HepG2 (cell line): ENCODE data around the gene MEX3D. TPM values are rescaled to one million over a fixed set of nuclear protein-coding genes. Genes with fewer than 3 reads are reported as not detected.

Source experiments
- ATAC-seq: fragments of 200-7000 bp; cut with Tn5 transposase; 3 replicates; pipeline ENCODE4 v1.9.1; 2020; ENCODE audit warnings: mild to moderate bottlenecking, moderate library complexity
- BruUV-seq: library from RNA; stranded (reverse); fragments of 400-500 nt; replicated peaks from 2 replicates; lab custom pipeline; 2021; lab: Mats Ljungman, UMichigan
- CTCF ChIA-PET: fragments of 300-600 bp; formaldehyde crosslinking; extraction: SDS; loops from one replicate; lab custom pipeline; 2021; ENCODE audit warnings: low total read pairs, inconsistent platforms, low intra/inter-chr PET ratio; lab: Yijun Ruan, JAX
- POLR2A ChIA-PET: fragments of 350-600 bp; sonication (Branson Sonifier 250); formaldehyde crosslinking; loops from one replicate; lab custom pipeline; 2020; ENCODE audit warnings: antibody characterized with exemption, inconsistent platforms; lab: Yijun Ruan, JAX
- DNase-seq: peaks from one replicate; pipeline ENCODE4 v3.0.0-alpha.2; 2015; ENCODE audit warnings: low spot score
- FAIRE-seq: peaks from 3 replicates; lab custom pipeline; 2011; peaks lifted over from hg19 to GRCh38; lab: Jason Lieb, UNC
- H2AFZ ChIP-seq: one replicate; pipeline ENCODE4 v1.6.1; 2011; ENCODE audit warnings: low read length, inconsistent platforms
- H3K27ac ChIP-seq: fragments of 300-600 bp; 3 replicates; pipeline ENCODE4 v1.8.0; 2011; ENCODE audit warnings: mixed run types, mild to moderate bottlenecking, mixed read lengths, low read length, inconsistent platforms; ENCODE audit not compliant: insufficient read depth; ENCODE audit errors: extremely low read length
- H3K27me3 ChIP-seq, 2 experiments: fragments of 200-600 bp in 1 of 2; 2 replicates in 1 of 2; 3 replicates in 1 of 2; pipeline versions ENCODE4 v1.6.0 to v1.8.0; 2011; ENCODE audit warnings: low read length in 2 of 2, mild to moderate bottlenecking in 2 of 2, moderate library complexity in 2 of 2, inconsistent platforms in 1 of 2; ENCODE audit not compliant: insufficient read depth in 2 of 2, control insufficient read depth in 1 of 2
- H3K36me3 ChIP-seq, 2 experiments: fragments of 200-600 bp in 1 of 2; replicated peaks in 1 of 2; 2 replicates in 1 of 2; 3 replicates in 1 of 2; pipeline versions ENCODE4 v1.5.1 to v1.8.0; 2011; ENCODE audit warnings: low read length in 2 of 2, inconsistent platforms in 1 of 2; ENCODE audit not compliant: insufficient read depth in 2 of 2, control insufficient read depth in 1 of 2
- H3K4me1 ChIP-seq: 2 replicates; pipeline ENCODE4 v1.5.1; 2012; ENCODE audit warnings: low read length, inconsistent platforms; ENCODE audit not compliant: insufficient read depth
- H3K4me2 ChIP-seq: 2 replicates; pipeline ENCODE4 v1.6.0; 2011; ENCODE audit warnings: low read depth, low read length, inconsistent platforms
- H3K4me3 ChIP-seq, 3 experiments: fragments of 200-600 bp in 1 of 3; sonication (generic), shearing (Covaris generic) in 1 of 3; replicated peaks in 1 of 3; 2 replicates each; pipeline ENCODE4 v1.5.1; 2011 to 2016; ENCODE audit warnings: low read length in 3 of 3, inconsistent platforms in 2 of 3, low read depth in 2 of 3, mild to moderate bottlenecking in 2 of 3, control low read depth in 1 of 3, mixed read lengths in 1 of 3; ENCODE audit not compliant: insufficient read depth in 1 of 3
- H3K79me2 ChIP-seq: one replicate; pipeline ENCODE4 v1.6.1; 2011; ENCODE audit warnings: low read length, inconsistent platforms; ENCODE audit not compliant: insufficient read depth
- H3K9ac ChIP-seq: 2 replicates; pipeline ENCODE4 v1.6.0; 2011; ENCODE audit warnings: mild to moderate bottlenecking, low read depth, low read length, inconsistent platforms; ENCODE audit not compliant: insufficient read depth
- H3K9me3 ChIP-seq: 2 replicates; pipeline ENCODE4 v1.5.1; 2012; ENCODE audit warnings: mild to moderate bottlenecking, low read length
- H4K20me1 ChIP-seq: 2 replicates; pipeline ENCODE4 v1.6.0; 2011; ENCODE audit warnings: inconsistent platforms, mild to moderate bottlenecking, low read length, moderate library complexity; ENCODE audit not compliant: insufficient read depth
- AGO2 ChIP-seq: fragments of 200-400 bp; formaldehyde crosslinking; optimal IDR thresholded peaks from 2 replicates; pipeline ENCODE3; 2017; ENCODE audit warnings: mild to moderate bottlenecking, low read depth, low read length, moderate library complexity
- BRF2 ChIP-seq: sonication (generic); formaldehyde crosslinking; IDR thresholded peaks from 2 replicates; pipeline ENCODE4 v1.8.1; 2022; ENCODE audit warnings: mild to moderate bottlenecking, missing genetic modification reagents
- CREB1 ChIP-seq, 2 experiments: fragments of 450-650 bp in 1 of 2; IDR thresholded peaks; 2 replicates each; pipeline ENCODE4 v1.6.1; 2016 to 2017; ENCODE audit warnings: control low read depth in 1 of 2, mild to moderate bottlenecking in 1 of 2, missing compliant biosample characterization in 1 of 2, missing genetic modification characterization in 1 of 2
- ESRRA ChIP-seq: sonication (generic); formaldehyde crosslinking; IDR thresholded peaks from 2 replicates; pipeline ENCODE4 v1.5.1; 2020; ENCODE audit warnings: mild to moderate bottlenecking, low read depth, missing genetic modification reagents
- KLF16 ChIP-seq, 2 experiments: sonication (generic) in 1 of 2; formaldehyde crosslinking in 1 of 2; IDR thresholded peaks; 2 replicates each; pipeline versions ENCODE4 v1.6.1 to v1.8.0; 2016 to 2023; ENCODE audit warnings: missing genetic modification reagents in 2 of 2, missing compliant biosample characterization in 1 of 2
- NCOR1 ChIP-seq: fragments of 200-600 bp; sonication (generic); IDR thresholded peaks from 2 replicates; pipeline ENCODE4 v1.7.0; 2017; ENCODE audit warnings: antibody characterized with exemption, low read length, borderline replicate concordance
- RNF2 ChIP-seq: fragments of 450-650 bp; conservative IDR thresholded peaks from 2 replicates; pipeline ENCODE4 v1.6.1; 2016; ENCODE audit warnings: low read depth
- SNAI1 ChIP-seq: sonication (generic); formaldehyde crosslinking; IDR thresholded peaks from 2 replicates; pipeline ENCODE4 v1.5.0; 2020; ENCODE audit warnings: mild to moderate bottlenecking, missing genetic modification reagents, borderline replicate concordance
- SP2 ChIP-seq: sonication (generic); formaldehyde crosslinking; IDR thresholded peaks from 2 replicates; pipeline ENCODE4 v1.5.1; 2020; ENCODE audit warnings: mild to moderate bottlenecking, missing genetic modification reagents
- TAF15 ChIP-seq: fragments of 200-400 bp; formaldehyde crosslinking; IDR thresholded peaks from one replicate; pipeline ENCODE4 v1.6.1; 2018; ENCODE audit warnings: mild to moderate bottlenecking, low read depth, low read length; ENCODE audit not compliant: poor library complexity, severe bottlenecking
- TGIF2 ChIP-seq: IDR thresholded peaks from 2 replicates; pipeline ENCODE4 v1.6.1; 2016; ENCODE audit warnings: control low read depth, missing compliant biosample characterization
- ZNF513 ChIP-seq: sonication (generic); formaldehyde crosslinking; conservative IDR thresholded peaks from 2 replicates; pipeline ENCODE4 v1.5.0; 2020; ENCODE audit warnings: missing genetic modification reagents
- ZNF672 ChIP-seq: sonication (generic); formaldehyde crosslinking; IDR thresholded peaks from 2 replicates; pipeline ENCODE4 v1.8.1; 2022; ENCODE audit warnings: missing genetic modification reagents
- ZNF883 ChIP-seq: sonication (generic); formaldehyde crosslinking; IDR thresholded peaks from 2 replicates; pipeline ENCODE4 v1.5.1; 2020; ENCODE audit warnings: mild to moderate bottlenecking, missing genetic modification reagents; ENCODE audit errors: not compliant biosample characterization
- WGBS: methylation state at CpG from one replicate; pipeline ENCODE4 v1.1.6; 2017; ENCODE audit warnings: low lambda C conversion rate; 5-methylcytosine and 5-hydroxymethylcytosine counted together
- in situ Hi-C: cut with HindIII; loops from 2 replicates; pipeline ENCODE4 v1.10.0; 2017; ENCODE audit warnings: low pct_unique_long_range_greater_than_20kb; ENCODE audit not compliant: extremely low pct_ligation_motif_present
- intact Hi-C: fragments of 100-400 bp; cut with micrococcal nuclease; formaldehyde crosslinking; loops from one replicate; pipeline ENCODE4 v1.10.0; 2022; ENCODE audit not compliant: unreplicated experiment
- polyA plus RNA-seq, 8 experiments: library from polyadenylated mRNA; depleted of rRNA in 3 of 8; stranded (reverse) in 7 of 8; unstranded in 1 of 8; fragments of >200 nt; fragmentation: Illumina TruSeq in 4 of 8; extraction: Trizol in 4 of 8; gene quantifications; 2 replicates each; pipeline versions ENCODE4 v1.2.1 to v1.2.3, GENCODE V29; 2011 to 2016; ENCODE audit warnings: low read depth in 4 of 8, missing spikeins in 1 of 8, mixed read lengths in 1 of 8; ENCODE audit not compliant: insufficient read depth in 1 of 8
- total RNA-seq, 5 experiments: library from RNA; depleted of rRNA; stranded (reverse); fragments of >200 nt; fragmentation: Illumina TruSeq; extraction: Trizol; gene quantifications; 2 replicates each; pipeline ENCODE4 v1.2.3, GENCODE V29; 2016; ENCODE audit warnings: low read depth in 1 of 5
- TF ChIP-seq, protein P1 (sequence below): IDR thresholded peaks from 2 replicates; pipeline ENCODE4 v1.6.1; 2016; ENCODE audit warnings: missing biosample characterization, missing genetic modification reagents, low read depth
- TF ChIP-seq, protein P2 (sequence below): sonication (generic); IDR thresholded peaks from 2 replicates; pipeline ENCODE4 v1.6.1; 2016; ENCODE audit warnings: low read depth, borderline replicate concordance
- TF ChIP-seq, protein P3 (sequence below): IDR thresholded peaks from 2 replicates; pipeline ENCODE4 v1.6.1; 2016; ENCODE audit warnings: low read depth, control low read depth

Gene MEX3D
- total and polyA plus RNA-seq, 2 of the 13 experiments (the other 11 are each of a cell fraction or from before 2014, with no cell fraction given) = 3.6 to 17.1 TPM

GRCh38 chr19:1507763-1508506 is 60.2 kb downstream of the MEX3D start:
- H3K4me2 ChIP-seq = no peak overlapping the region
- BruUV-seq = no TSS peak
- H3K4me3 ChIP-seq = no peak overlapping the region
- ATAC-seq = peak; percentile 38
- peaks cover 39% of the 10 kb centered on the region for H3K4me1 ChIP-seq
- FAIRE-seq = peak; percentile 4
- H2AFZ ChIP-seq = no peak overlapping the region
- H3K36me3 ChIP-seq = no peaks in the 10 kb centered on the region
- H3K27me3 ChIP-seq = no peaks in the 10 kb centered on the region
- CTCF ChIA-PET = no interaction called here
- peak; percentile 54 for DNase-seq
- H3K79me2 ChIP-seq = no peaks in the 10 kb centered on the region
- 69% methylated on average over 36 of the region's 46 CpGs for WGBS
- H4K20me1 ChIP-seq = no peaks in the 10 kb centered on the region
- H3K27ac ChIP-seq = no peak overlapping the region
- POLR2A ChIA-PET = interaction anchor here (2.1 kb wide), 1 partner anchor 15 kb away, joined by 8 read pairs; no protein-coding TSS in a partner anchor
- no peaks in the 10 kb centered on the region for H3K9me3 ChIP-seq
- in situ Hi-C loops = no loop called here
- intact Hi-C loops = no loop called here
- no peak overlapping the region for H3K9ac ChIP-seq
- TF ChIP-seq ESRRA (CRISPR knock-in tag) (no peak), AGO2 (peak; percentile 44), SP2 (peak; percentile 88), TGIF2 (CRISPR knock-in tag) (no peak), SNAI1 (CRISPR knock-in tag) (no peak), ZNF672 (no peak), ZNF513 (CRISPR knock-in tag) (no peak), TAF15 (no peak), BRF2 (CRISPR knock-in tag) (no peak), KLF16 (CRISPR knock-in tag; IDR thresholded peaks at IDR 0.05) (no peak), CREB1 (IDR thresholded peaks at IDR 0.05) (peak; percentile 50; the same call in 1 of the 2 replicates), CREB1 (CRISPR knock-in tag; IDR thresholded peaks at IDR 0.05) (peak; percentile 78; the same call in 1 of the 2 replicates), RNF2 (no peak), NCOR1 (no peak), ZNF883 (CRISPR knock-in tag) (no peak)
- TF ChIP-seq, protein P1, sequence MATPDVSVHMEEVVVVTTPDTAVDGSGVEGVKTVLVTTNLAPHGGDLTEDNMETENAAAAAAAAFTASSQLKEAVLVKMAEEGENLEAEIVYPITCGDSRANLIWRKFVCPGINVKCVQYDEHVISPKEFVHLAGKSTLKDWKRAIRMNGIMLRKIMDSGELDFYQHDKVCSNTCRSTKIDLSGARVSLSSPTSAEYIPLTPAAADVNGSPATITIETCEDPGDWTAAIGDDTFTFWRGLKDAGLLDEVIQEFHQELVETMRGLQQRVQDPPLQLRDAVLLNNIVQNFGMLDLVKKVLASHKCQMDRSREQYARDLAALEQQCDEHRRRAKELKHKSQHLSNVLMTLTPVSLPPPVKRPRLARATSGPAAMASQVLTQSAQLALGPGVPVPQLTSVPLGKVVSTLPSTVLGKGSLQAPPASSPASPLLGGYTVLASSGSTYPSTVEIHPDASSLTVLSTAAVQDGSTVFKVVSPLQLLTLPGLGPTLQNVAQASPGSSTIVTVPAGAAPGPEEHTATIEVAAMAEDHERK (CRISPR knock-in tag) = no peak
- TF ChIP-seq, protein P2, sequence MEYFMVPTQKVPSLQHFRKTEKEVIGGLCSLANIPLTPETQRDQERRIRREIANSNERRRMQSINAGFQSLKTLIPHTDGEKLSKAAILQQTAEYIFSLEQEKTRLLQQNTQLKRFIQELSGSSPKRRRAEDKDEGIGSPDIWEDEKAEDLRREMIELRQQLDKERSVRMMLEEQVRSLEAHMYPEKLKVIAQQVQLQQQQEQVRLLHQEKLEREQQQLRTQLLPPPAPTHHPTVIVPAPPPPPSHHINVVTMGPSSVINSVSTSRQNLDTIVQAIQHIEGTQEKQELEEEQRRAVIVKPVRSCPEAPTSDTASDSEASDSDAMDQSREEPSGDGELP = peak; percentile 82; the same call in 1 of the 2 replicates
- TF ChIP-seq, protein P3, sequence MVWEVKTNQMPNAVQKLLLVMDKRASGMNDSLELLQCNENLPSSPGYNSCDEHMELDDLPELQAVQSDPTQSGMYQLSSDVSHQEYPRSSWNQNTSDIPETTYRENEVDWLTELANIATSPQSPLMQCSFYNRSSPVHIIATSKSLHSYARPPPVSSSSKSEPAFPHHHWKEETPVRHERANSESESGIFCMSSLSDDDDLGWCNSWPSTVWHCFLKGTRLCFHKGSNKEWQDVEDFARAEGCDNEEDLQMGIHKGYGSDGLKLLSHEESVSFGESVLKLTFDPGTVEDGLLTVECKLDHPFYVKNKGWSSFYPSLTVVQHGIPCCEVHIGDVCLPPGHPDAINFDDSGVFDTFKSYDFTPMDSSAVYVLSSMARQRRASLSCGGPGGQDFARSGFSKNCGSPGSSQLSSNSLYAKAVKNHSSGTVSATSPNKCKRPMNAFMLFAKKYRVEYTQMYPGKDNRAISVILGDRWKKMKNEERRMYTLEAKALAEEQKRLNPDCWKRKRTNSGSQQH (CRISPR knock-in tag) = no peak
